A673 (cell line): ENCODE data around the gene FOS. TPM values are rescaled to one million over a fixed set of nuclear protein-coding genes. Genes with fewer than 3 reads are reported as not detected.
A peak's percentile ranks its signal among the peaks of the same experiment; 100 is the strongest.

Experiments used
- BruUV-seq: library from RNA; stranded (reverse); fragments of 400-500 nt; replicated peaks from 2 replicates; lab custom pipeline; 2021; lab: Mats Ljungman, UMichigan
- CTCF ChIA-PET: fragments of 300-600 bp; sonication (Branson Sonifier 250); formaldehyde crosslinking; loops from one replicate; lab custom pipeline; 2022; ENCODE audit warnings: antibody characterized with exemption; lab: Charles Lee
- POLR2A ChIA-PET: fragments of 300-600 bp; sonication (Branson Sonifier 250); formaldehyde crosslinking; loops from one replicate; lab custom pipeline; 2022; ENCODE audit warnings: antibody characterized with exemption; ENCODE audit not compliant: low non-redundant PET; lab: Charles Lee
- DNase-seq: peaks from one replicate; pipeline ENCODE4 v3.0.0-alpha.2; 2015; ENCODE audit warnings: low spot score
- H3K27ac ChIP-seq: fragments of 200-600 bp; sonication (generic); 2 replicates; pipeline ENCODE4 v1.5.1; 2016; ENCODE audit warnings: mixed run types, low read depth, mild to moderate bottlenecking, mixed read lengths, antibody characterized with exemption, low read length; ENCODE audit not compliant: poor library complexity, severe bottlenecking
- H3K27me3 ChIP-seq: fragments of 200-600 bp; sonication (generic); replicated peaks from 2 replicates; pipeline ENCODE4 v1.6.1; 2017; ENCODE audit warnings: mixed run types, low read depth, mild to moderate bottlenecking, mixed read lengths, antibody characterized with exemption, low read length; ENCODE audit not compliant: insufficient read depth, poor library complexity
- H3K36me3 ChIP-seq: fragments of 200-600 bp; sonication (generic); 2 replicates; pipeline ENCODE4 v1.6.1; 2016; ENCODE audit warnings: mixed run types, mild to moderate bottlenecking, mixed read lengths, antibody characterized with exemption, low read length; ENCODE audit not compliant: insufficient read depth, poor library complexity, severe bottlenecking
- H3K4me1 ChIP-seq: fragments of 200-600 bp; sonication (generic); 2 replicates; pipeline ENCODE4 v1.6.1; 2017; ENCODE audit warnings: mixed run types, mild to moderate bottlenecking, mixed read lengths, antibody characterized with exemption, low read length; ENCODE audit not compliant: insufficient read depth, poor library complexity, severe bottlenecking
- H3K4me3 ChIP-seq: fragments of 200-600 bp; sonication (generic); 2 replicates; pipeline ENCODE4 v1.5.1; 2016; ENCODE audit warnings: low read depth, mixed run types, mild to moderate bottlenecking, mixed read lengths, low read length; ENCODE audit not compliant: poor library complexity, severe bottlenecking
- H3K9me3 ChIP-seq: fragments of 200-600 bp; sonication (generic); 2 replicates; pipeline ENCODE4 v1.6.1; 2016; ENCODE audit warnings: mixed run types, low read depth, mild to moderate bottlenecking, mixed read lengths, antibody characterized with exemption, low read length; ENCODE audit not compliant: poor library complexity, severe bottlenecking
- CTCF ChIP-seq: fragments of 300-800, 200-600 bp; sonication (generic); conservative IDR thresholded peaks from 2 replicates; pipeline ENCODE4 v1.5.1; 2017; ENCODE audit warnings: low read depth, mild to moderate bottlenecking, antibody characterized with exemption, low read length, moderate library complexity, mixed read lengths
- EZH2 ChIP-seq: fragments of 200-600 bp; sonication (generic); IDR thresholded peaks from 2 replicates; pipeline ENCODE4 v1.6.1; 2017; ENCODE audit warnings: borderline replicate concordance, low read depth, mild to moderate bottlenecking, mixed read lengths, antibody characterized with exemption, low read length; ENCODE audit not compliant: poor library complexity, severe bottlenecking
- intact Hi-C: fragments of 100-400 bp; cut with micrococcal nuclease; formaldehyde crosslinking; loops from one replicate; pipeline ENCODE4 v1.10.0; 2022; ENCODE audit not compliant: unreplicated experiment
- total RNA-seq: library from RNA; stranded (reverse); gene quantifications from 2 replicates; pipeline ENCODE4 v1.2.3, GENCODE V29; 2021

The FOS gene
- total RNA-seq, 1 experiment from 2014 or later = 13.7 TPM

GRCh38 chr14:75247286-75247922, 31.2 kb upstream of the FOS start:
- TF ChIP-seq EZH2 (no peak), CTCF (no peak)
- CTCF ChIA-PET = no interaction called here
- no peak overlapping the region for H3K4me3 ChIP-seq
- no peaks in the 10 kb centered on the region for H3K9me3 ChIP-seq
- H3K27ac ChIP-seq = peak overlapping the region; percentile 32
- POLR2A ChIA-PET = no interaction called here
- DNase-seq = peak; percentile 51
- BruUV-seq = no TSS peak
- H3K4me1 ChIP-seq = peaks cover 25% of the 10 kb centered on the region
- H3K36me3 ChIP-seq = no peaks in the 10 kb centered on the region
- H3K27me3 ChIP-seq = no peaks in the 10 kb centered on the region
- intact Hi-C loops = no loop called here

- Histone ChIP-seq H3K27me3 (no peaks in the 10 kb centered on the region), H3K27ac (peak overlapping the region; percentile 32), H3K4me1 (peaks cover 21% of the 10 kb centered on the region), H3K36me3 (no peaks in the 10 kb centered on the region), H3K4me3 (no peak overlapping the region), H3K9me3 (no peaks in the 10 kb centered on the region)
- intact Hi-C loops = no loop called here
- POLR2A ChIA-PET = no interaction called here
- BruUV-seq = no TSS peak
- TF ChIP-seq EZH2 (no peak), CTCF (no peak)
- CTCF ChIA-PET = no interaction called here
- no peak for DNase-seq
Observed at GRCh38 chr14:75247939-75248338, 30.7 kb upstream of the FOS start.

- Histone ChIP-seq H3K27ac (no peak overlapping the region), H3K4me1 (peaks cover 16% of the 10 kb centered on the region), H3K27me3 (no peaks in the 10 kb centered on the region), H3K9me3 (no peaks in the 10 kb centered on the region), H3K4me3 (no peak overlapping the region), H3K36me3 (no peaks in the 10 kb centered on the region)
- ChIA-PET CTCF (no interaction called here), POLR2A (no interaction called here)
- no TSS peak for BruUV-seq
- intact Hi-C loops = no loop called here
- no peak for TF ChIP-seq EZH2
- no peak for TF ChIP-seq CTCF
- no peak for DNase-seq
Observed at GRCh38 chr14:75249251-75249957, 29.2 kb upstream of the FOS start.
